Neural cell (in vitro differentiated cells): ENCODE measurements around the gene ZC3H14. TPM values are rescaled to one million over a fixed set of nuclear protein-coding genes. Genes with fewer than 3 reads are reported as not detected.

Experiments used
- H2AFZ ChIP-seq: fragments of 200-600, 300-800 bp; sonication (generic), shearing (Covaris generic); 2 replicates; pipeline ENCODE4 v1.6.0; 2014; ENCODE audit warnings: low read depth, mild to moderate bottlenecking, antibody characterized with exemption, low read length, moderate library complexity
- H3F3A ChIP-seq: fragments of 200-600 bp; shearing (Covaris generic); 2 replicates; pipeline ENCODE4 v1.6.1; 2016; ENCODE audit warnings: mild to moderate bottlenecking, moderate library complexity, mixed read lengths, antibody characterized with exemption, low read length; ENCODE audit not compliant: insufficient read depth, poor library complexity, severe bottlenecking
- H3K27ac ChIP-seq: fragments of 200-600, 300-800 bp; sonication (generic), shearing (Covaris generic); 2 replicates; pipeline ENCODE4 v1.5.1; 2014; ENCODE audit warnings: mild to moderate bottlenecking, low read length, moderate library complexity
- H3K27me3 ChIP-seq: fragments of 300-800, 200-600 bp; sonication (generic), shearing (Covaris generic); 2 replicates; pipeline ENCODE4 v1.6.0; 2014; ENCODE audit warnings: mild to moderate bottlenecking, low read depth, low read length, moderate library complexity; ENCODE audit not compliant: insufficient read depth
- H3K36me3 ChIP-seq: fragments of 300-800, 200-600 bp; sonication (generic), shearing (Covaris generic); 2 replicates; pipeline ENCODE4 v1.5.1; 2014; ENCODE audit warnings: mild to moderate bottlenecking, antibody characterized with exemption, low read length, moderate library complexity; ENCODE audit not compliant: insufficient read depth
- H3K4me2 ChIP-seq: fragments of 300-800, 200-600 bp; sonication (generic), shearing (Covaris generic); 2 replicates; pipeline ENCODE4 v1.6.0; 2014; ENCODE audit warnings: mild to moderate bottlenecking, low read length
- H3K4me3 ChIP-seq: fragments of 300-800, 200-600 bp; sonication (generic), shearing (Covaris generic); 2 replicates; pipeline ENCODE4 v1.5.1; 2014; ENCODE audit warnings: mild to moderate bottlenecking, low read length, moderate library complexity
- H3K79me2 ChIP-seq: fragments of 200-600 bp; shearing (Covaris generic); replicated peaks from 2 replicates; pipeline ENCODE4 v1.6.0; 2014; ENCODE audit warnings: mild to moderate bottlenecking, low read length, moderate library complexity; ENCODE audit not compliant: insufficient read depth
- H3K9ac ChIP-seq: fragments of 300-800, 200-600 bp; sonication (generic), shearing (Covaris generic); 2 replicates; pipeline ENCODE4 v1.6.1; 2016; ENCODE audit warnings: mild to moderate bottlenecking, low read length, mixed read lengths
- H3K9me2 ChIP-seq: fragments of 200-600 bp; shearing (Covaris generic); 2 replicates; pipeline ENCODE4 v1.6.1; 2016; ENCODE audit warnings: mild to moderate bottlenecking, low read length, mixed read lengths; ENCODE audit not compliant: insufficient read depth
- H3K9me3 ChIP-seq: fragments of 200-600, 300-800 bp; sonication (generic), shearing (Covaris generic); 2 replicates; pipeline ENCODE4 v1.6.1; 2016; ENCODE audit warnings: mild to moderate bottlenecking, mixed run types, low read length, moderate library complexity, mixed read lengths
- H4K20me1 ChIP-seq: fragments of 200-600 bp; shearing (Covaris generic); 2 replicates; pipeline ENCODE4 v1.6.1; 2016; ENCODE audit warnings: mild to moderate bottlenecking, mixed run types; ENCODE audit not compliant: insufficient read depth
- CTCF ChIP-seq: fragments of 450-650 bp; IDR thresholded peaks from 2 replicates; pipeline ENCODE4 v1.5.1; 2014; ENCODE audit warnings: antibody characterized with exemption, mild to moderate bottlenecking, moderate library complexity; ENCODE audit not compliant: poor library complexity, severe bottlenecking
- EP300 ChIP-seq: fragments of 450-650 bp; conservative IDR thresholded peaks from 2 replicates; pipeline ENCODE4 v1.6.1; 2014; ENCODE audit warnings: antibody characterized with exemption, mild to moderate bottlenecking, moderate library complexity; ENCODE audit not compliant: poor library complexity, severe bottlenecking
- EZH2 ChIP-seq: fragments of 200-600, 300-800 bp; shearing (Covaris generic), sonication (generic); IDR thresholded peaks from 2 replicates; pipeline ENCODE4 v1.6.1; 2014; ENCODE audit warnings: antibody characterized with exemption, low read length, borderline replicate concordance, mild to moderate bottlenecking; ENCODE audit not compliant: insufficient read depth, poor library complexity, severe bottlenecking
- MXI1 ChIP-seq: fragments of 450-650 bp; conservative IDR thresholded peaks from 2 replicates; pipeline ENCODE4 v1.6.1; 2014; ENCODE audit warnings: antibody characterized with exemption, mild to moderate bottlenecking; ENCODE audit not compliant: poor library complexity, severe bottlenecking
- POLR2AphosphoS5 ChIP-seq: IDR thresholded peaks from 2 replicates; pipeline ENCODE4 v1.6.1; 2012
- RAD21 ChIP-seq: fragments of 450-650 bp; conservative IDR thresholded peaks from 2 replicates; pipeline ENCODE4 v1.6.1; 2014; ENCODE audit warnings: antibody characterized with exemption, mild to moderate bottlenecking, moderate library complexity
- REST ChIP-seq: IDR thresholded peaks from 2 replicates; pipeline ENCODE4 v1.6.1; 2012; ENCODE audit warnings: borderline replicate concordance
- SMC3 ChIP-seq: fragments of 450-650 bp; conservative IDR thresholded peaks from 2 replicates; pipeline ENCODE4 v1.6.1; 2014; ENCODE audit warnings: antibody characterized with exemption, mild to moderate bottlenecking, moderate library complexity; ENCODE audit not compliant: poor library complexity
- TAF1 ChIP-seq: IDR thresholded peaks from 2 replicates; pipeline ENCODE4 v1.6.1; 2012; ENCODE audit warnings: low read depth
- polyA plus RNA-seq: library from polyadenylated mRNA; depleted of rRNA; stranded (reverse); fragments of >200 nt; gene quantifications from 2 replicates; pipeline ENCODE4 v1.2.3, GENCODE V29; 2014

Gene ZC3H14
- polyA plus RNA-seq, 1 donor from 2014 or later = 70.5 TPM

- Histone ChIP-seq H3K4me3 (no peak overlapping the region), H3K36me3 (peaks cover 15% of the 10 kb centered on the region), H3K9me3 (no peaks in the 10 kb centered on the region), H3F3A (no peaks in the 10 kb centered on the region), H2AFZ (no peak overlapping the region), H3K9me2 (no peaks in the 10 kb centered on the region), H4K20me1 (no peaks in the 10 kb centered on the region), H3K79me2 (peaks cover 3% of the 10 kb centered on the region), H3K27ac (no peak overlapping the region), H3K27me3 (no peaks in the 10 kb centered on the region), H3K4me2 (no peak overlapping the region), H3K9ac (no peak overlapping the region)
- TF ChIP-seq MXI1 = no peak
Observed at GRCh38 chr14:88584451-88584850, 21.6 kb downstream of the ZC3H14 start.

DNA sequence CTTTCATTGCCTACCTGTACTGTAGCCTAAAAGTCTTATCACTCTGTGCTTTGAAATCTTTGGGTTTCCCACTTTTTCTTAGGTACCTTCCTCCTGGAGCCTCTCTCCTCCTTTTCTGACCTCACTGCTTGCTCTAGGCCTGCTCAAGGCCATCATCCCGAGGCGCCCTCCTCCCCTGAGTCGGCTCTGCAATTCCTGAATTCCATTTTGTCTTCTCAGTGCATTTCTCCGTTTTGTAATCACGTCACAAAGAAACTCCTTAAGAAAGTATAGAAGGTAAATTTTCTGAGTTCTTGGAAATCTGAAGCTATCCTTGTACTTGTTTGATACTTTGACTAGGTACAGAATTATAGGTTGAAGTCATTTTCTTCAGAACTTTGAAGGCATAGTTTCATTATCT is 25.2 kb downstream of the ZC3H14 start:
- no peaks in the 10 kb centered on the region for H3K27me3 ChIP-seq
- no peak overlapping the region for H2AFZ ChIP-seq
- TF ChIP-seq MXI1 (no peak), TAF1 (no peak), REST (no peak), CTCF (no peak), RAD21 (no peak), POLR2AphosphoS5 (no peak), EP300 (no peak), SMC3 (no peak), EZH2 (no peak)
- no peaks in the 10 kb centered on the region for H3K9me3 ChIP-seq
- no peak overlapping the region for H3K4me3 ChIP-seq
- no peaks in the 10 kb centered on the region for H3K9me2 ChIP-seq
- peaks cover 7% of the 10 kb centered on the region for H3K36me3 ChIP-seq
- H3K27ac ChIP-seq = no peak overlapping the region
- no peaks in the 10 kb centered on the region for H4K20me1 ChIP-seq
- H3F3A ChIP-seq = no peaks in the 10 kb centered on the region
- peaks cover 3% of the 10 kb centered on the region for H3K79me2 ChIP-seq
- H3K4me2 ChIP-seq = no peak overlapping the region
- H3K9ac ChIP-seq = no peak overlapping the region

GRCh38 chr14:88590173-88590572 is 27.3 kb downstream of the ZC3H14 start:
- H3K4me2 ChIP-seq = no peak overlapping the region
- no peaks in the 10 kb centered on the region for H3K79me2 ChIP-seq
- H3K4me3 ChIP-seq = no peak overlapping the region
- no peaks in the 10 kb centered on the region for H3K9me2 ChIP-seq
- no peaks in the 10 kb centered on the region for H3K27me3 ChIP-seq
- no peak overlapping the region for H3K9ac ChIP-seq
- H3K27ac ChIP-seq = no peak overlapping the region
- no peaks in the 10 kb centered on the region for H3F3A ChIP-seq
- TF ChIP-seq POLR2AphosphoS5 (no peak), MXI1 (no peak), RAD21 (no peak), TAF1 (no peak), EZH2 (no peak), EP300 (no peak), SMC3 (no peak), REST (no peak), CTCF (no peak)
- no peaks in the 10 kb centered on the region for H4K20me1 ChIP-seq
- H2AFZ ChIP-seq = no peak overlapping the region
- peaks cover 3% of the 10 kb centered on the region for H3K36me3 ChIP-seq
- H3K9me3 ChIP-seq = no peaks in the 10 kb centered on the region
